Measurements from ENCODE around the gene GOT1.
A peak's percentile ranks its signal among the peaks of the same experiment; 100 is the strongest.

GOT1 gene

DNA sequence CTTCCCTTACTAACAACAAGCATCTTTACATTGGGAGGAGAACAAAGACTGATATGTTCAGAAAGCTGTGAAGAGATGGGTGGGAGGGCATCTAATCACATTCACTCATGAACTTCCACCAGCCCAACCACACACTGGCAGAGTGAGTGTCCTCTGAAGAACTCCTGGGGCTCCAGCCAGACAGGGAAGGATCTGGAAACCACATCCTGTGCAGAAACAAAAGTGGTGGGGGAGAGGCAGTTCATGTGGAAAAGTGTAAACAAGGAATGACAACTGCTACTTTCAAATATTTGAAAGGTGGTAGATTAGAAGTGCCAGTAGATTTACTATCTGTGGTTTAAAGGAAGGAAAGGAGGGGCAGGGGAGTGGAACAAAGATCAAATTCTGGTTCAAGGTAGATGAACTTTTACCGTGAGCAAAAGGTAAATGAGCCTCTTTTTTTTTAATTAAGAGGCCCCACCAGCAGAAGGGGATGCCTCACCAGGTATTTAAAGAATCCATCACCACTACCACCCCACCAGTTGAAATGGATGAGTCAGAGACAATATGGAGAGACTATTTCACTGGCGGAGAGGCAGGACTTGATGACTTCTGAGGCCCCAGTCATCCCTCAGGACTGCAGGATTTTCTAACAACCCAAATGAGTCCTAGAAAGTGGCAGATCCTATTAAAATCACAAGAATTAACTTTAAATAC is 34.5 kb downstream of the GOT1 start:
- DNase-seq (ENCODE audit: low spot score): peak; percentile 87

DNA sequence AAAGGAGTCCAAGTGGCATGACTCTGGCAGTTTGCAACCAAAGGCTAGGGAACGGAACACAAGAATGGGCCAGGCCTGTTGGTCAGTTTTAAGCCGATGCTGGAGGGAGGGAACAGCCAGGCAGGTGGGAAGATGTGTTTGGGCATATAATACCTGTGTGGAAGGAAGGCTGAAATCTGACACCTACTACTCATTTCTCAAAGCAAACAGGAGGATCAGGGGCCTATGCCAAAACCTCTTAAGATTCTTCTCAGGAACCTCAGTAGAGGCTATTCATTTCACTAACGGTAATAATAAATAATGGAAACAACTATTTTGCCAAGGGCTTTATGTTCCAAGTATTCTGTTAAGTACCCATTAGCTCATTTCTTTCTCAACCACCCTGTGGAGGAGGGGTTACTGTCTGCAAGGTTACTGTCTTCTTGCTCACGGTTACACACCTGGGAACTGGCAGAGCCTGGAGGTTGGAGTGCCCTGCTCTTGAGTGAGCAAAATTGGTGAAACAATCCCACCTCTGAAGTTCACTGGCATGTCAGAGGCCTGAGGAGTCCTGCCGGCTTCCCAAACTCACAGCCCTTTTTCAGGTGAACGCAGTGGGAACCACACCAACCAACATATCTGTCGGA is 35.5 kb downstream of the GOT1 start:
- DNase-seq (ENCODE audit: low spot score): no peak

DNA sequence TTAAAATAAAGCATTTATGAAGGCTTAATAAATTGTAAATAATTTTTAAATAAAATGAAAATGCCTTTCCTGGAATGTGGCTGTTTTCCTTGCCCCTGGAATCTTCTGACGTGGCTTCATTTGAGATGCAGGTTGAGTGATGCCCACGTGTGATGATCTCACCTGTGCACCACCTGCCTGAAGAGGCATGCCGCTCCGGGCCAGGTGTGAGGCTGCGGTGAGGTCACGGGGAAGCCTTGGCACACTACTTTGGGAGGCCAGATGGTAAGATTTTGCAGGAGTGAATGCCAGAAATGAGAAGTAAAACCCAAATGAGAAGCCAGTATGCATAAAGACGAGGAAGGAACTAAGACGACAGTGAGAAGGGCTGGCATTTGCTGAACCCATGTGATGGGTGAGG is 36.2 kb downstream of the GOT1 start:
- no peak for DNase-seq (ENCODE audit: low spot score)

DNA sequence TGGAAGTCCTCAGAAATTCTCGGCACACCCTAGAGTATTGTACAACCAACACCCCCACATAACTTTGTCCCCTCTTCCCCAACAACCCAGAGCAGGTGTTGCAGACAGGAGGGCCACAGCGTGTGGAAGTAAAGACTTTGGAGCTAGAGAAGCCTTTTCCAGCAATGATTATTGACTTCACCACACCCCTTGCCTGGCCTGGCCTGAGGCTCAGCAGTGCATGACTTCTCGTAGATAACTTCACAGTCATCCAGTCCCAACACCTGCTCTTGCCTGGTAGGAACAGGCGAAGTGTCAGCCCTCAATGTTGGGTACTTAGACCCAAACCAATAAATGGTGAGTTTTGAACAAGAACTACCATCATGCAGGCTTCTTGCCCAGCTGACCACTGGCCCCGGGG is 36.7 kb downstream of the GOT1 start:
- DNase-seq (ENCODE audit: low spot score): no peak

DNA sequence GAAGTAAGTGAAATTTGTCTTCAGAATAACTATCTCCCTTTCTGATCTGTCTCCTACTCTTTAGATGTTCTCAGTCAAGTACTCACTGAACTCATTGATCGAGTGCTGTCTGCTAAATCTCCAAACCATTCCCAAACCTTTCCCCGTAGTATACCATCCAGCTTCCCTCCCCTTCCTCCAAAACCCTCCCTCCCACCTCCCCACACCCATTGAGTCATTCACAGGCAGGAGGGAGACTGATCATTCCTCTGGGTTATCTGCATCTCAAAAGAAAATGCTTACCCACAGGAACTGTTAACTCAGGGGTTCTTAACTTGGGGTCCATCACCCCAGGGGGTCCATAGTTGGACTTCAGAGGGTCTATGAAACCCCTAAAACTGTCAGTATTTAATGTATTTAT is 37.4 kb downstream of the GOT1 start:
- no peak for DNase-seq (ENCODE audit: low spot score)

DNA sequence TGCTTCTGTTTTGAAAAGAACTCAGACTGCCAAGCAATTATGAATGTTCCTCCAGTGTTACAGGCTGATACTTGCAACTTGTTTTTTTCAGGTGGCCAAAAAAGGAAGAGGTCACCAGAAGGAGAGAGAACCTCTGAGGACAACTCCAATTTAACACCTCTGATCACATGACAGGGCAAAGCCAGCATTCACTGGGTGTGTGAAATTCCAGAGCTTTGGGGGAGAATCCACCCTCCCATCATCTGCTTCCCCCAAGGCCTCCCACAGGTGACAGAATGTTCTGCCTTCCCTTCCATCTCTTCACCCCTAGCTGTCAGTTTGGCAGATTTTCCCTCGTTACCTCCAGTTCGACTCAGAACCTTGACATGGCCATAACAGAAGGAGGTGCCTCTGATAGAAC is 39.1 kb downstream of the GOT1 start:
- no peak for DNase-seq (ENCODE audit: low spot score)

DNA sequence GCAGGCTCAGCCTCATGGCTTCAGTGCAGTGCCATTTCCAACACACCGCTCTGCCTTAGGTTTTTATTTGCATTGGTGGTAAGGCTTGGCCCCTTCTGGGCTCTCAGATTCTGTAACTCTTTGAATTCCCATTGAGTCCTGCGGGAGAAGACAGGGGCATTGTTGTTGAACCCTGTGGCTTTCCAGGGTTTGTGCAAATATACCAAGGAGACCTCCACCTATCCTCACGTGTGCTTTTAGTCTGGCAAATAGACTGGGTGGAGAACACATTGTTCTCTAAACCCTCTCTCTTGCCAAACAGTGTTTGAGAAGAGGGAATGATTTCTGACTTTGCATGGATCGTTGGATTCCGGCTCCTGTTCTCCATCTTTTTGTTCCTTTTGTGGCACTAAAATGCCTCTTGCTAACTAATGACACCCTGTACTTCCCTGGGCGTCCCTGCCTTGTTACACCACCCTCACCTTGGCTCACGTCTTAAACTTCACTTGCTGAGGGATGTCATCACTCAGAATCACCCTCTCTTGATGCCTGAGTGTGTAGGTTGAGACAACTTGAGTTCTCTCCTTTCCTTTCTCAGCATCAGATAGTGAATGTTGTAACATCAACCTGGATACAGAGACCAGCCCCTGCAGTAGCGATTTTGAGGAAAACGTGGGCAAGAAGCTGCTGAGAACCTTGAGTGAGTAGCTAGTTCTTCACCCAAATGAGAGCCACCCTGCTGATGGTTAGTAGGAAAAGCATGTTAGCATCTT is 40.5 kb downstream of the GOT1 start:
- DNase-seq (ENCODE audit: low spot score): no peak

DNA sequence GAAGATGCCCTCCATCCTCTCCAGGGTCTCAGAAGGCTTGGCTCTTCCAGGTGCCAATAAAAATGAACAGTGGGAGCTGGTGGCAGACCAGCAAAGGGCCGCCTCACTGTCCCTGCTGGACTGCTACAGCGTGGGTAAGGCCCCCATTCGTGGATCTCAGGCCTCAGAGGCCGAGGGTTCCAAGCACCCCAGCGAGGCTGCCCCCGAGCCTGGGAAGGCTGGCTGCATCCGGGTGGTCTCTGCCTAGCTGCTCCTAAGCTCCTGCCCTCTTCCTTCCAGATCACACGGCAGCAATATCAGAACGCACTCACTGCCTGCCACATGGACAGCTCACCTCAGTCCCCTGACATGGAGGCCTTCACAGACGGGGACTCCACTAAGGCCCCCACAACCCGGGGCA is 42.9 kb downstream of the GOT1 start:
- no peak for DNase-seq (ENCODE audit: low spot score)

DNA sequence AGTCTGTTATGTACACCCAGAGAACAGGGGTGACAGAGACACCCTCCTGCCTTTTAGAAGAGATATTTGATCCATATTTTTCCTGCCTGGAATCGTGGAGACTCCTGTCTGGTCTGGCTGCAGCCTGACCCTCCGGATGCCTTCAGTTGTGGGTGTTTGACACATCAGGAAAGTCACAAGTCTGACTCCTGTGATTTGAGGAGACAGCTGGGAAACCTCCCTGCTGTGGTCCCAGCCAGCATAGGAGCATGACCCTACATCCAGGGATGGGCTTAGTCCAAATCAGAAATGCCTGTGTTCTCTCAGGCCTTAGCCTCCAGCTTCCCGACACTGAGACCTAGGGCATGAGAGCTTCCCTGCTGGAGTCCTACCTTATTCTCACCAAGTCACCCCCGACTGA is 43.4 kb downstream of the GOT1 start:
- no peak for DNase-seq (ENCODE audit: low spot score)

DNA sequence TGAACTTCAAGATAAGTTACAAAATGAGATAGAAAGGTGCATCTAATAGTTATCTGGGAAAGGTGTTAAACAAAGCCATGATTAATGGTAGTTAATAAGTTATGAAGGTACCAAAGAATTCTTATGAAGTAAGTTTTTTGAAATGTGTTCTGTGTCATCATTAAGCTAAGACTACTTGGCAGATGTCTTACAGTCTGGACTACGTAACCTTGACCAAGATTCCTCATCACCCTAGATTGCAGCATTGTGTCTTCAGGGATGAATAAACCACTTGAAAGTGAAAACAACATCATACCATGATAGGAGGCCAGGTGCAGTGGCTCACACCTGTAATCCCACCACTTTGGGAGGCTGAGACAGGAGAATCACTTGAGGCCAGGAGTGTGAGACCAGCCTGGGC is 48.2 kb downstream of the GOT1 start:
- no peak for DNase-seq (ENCODE audit: low spot score)

DNA sequence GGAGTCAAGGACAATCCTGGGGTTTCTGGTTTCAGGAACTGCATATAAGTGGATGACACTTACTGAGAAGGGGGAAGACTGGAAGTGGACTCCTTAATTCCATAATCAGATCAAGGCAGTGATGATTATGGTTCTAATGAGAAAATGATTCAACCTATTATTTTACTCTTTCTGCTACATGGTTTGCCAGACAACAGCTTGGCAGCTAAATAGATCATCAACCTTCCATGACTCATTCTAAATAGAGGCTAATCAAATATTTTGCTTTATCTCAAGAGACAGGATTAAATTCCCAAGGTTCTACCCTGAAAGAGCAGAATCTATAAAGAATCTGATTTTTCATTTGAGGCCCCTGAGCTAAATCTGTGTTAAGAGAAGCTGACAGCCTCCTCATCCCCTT is 55.0 kb downstream of the GOT1 start:
- no peak for DNase-seq (ENCODE audit: low spot score)

DNA sequence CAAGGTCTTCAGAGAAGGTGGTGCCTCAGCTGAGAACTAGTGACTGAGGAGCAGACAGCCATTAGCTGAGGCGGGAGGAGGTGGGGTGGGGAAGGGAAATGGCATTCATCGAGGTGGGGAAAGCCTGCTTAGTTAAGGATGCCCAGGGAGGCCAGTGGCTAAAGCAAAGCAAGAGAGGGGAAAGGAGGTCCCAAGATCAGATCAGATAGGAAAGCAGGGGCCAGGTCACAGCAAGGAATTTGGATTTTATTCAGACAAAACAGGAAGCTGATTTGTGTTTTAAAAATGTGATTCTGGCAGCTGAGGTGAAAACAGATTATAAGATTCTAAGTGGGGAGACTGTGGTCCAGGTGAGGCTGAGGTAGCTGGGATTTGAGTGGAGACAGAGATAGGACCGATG is 55.5 kb downstream of the GOT1 start:
- DNase-seq (ENCODE audit: low spot score): no peak

DNA sequence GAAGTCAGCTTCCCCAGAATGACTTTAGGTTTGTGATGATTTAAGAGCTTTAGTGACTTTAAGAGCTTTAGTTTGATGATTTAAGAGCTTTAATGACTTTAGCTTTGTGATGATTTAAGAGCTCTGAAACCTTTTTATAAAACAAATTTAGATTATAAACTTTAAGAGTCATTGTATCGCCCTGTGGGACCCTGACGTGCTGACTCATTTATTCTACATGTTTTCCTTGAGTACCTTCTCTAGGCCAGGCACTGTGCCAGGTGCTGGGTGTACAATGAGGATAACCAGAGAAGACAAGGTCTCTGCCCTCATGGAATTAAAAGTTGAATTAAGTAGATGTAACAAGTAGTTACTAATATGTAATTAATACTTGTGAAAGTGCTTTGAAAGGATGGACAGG is 55.9 kb downstream of the GOT1 start:
- DNase-seq (ENCODE audit: low spot score): no peak

DNA sequence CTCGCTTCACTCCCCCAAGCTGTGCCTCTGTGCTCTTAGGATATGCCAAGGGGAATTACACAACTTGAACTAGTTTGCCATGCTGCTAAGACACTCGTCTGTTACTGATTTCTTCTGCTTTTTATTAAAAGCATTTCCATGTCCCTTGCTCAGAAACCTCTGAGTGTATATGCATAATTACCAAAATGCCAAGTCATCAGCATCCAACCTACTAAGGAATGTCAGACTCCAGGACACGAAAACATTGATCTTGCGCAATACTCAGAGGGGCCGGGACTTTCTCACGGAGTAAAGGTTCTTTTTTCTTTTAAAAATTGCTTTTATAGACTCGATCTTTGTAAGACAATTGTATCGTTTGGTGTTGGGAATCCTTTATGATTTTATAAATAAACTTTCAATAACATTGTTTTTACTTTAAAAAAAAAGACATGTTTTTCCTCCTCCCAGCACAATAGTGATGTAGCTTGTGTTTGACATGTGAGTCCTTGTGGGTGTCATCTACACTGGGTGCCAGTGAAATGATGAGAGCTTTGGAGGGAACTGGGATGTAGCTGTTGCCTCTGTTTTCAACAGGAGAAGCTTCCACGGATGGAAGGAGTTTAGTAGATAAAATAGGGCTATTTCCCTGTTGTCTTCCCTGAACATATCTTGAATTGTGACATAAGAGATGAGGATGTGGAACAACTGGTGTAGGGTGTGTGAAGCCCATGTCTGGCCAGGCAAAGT is 57.7 kb downstream of the GOT1 start:
- DNase-seq (ENCODE audit: low spot score): peak; percentile 58

DNA sequence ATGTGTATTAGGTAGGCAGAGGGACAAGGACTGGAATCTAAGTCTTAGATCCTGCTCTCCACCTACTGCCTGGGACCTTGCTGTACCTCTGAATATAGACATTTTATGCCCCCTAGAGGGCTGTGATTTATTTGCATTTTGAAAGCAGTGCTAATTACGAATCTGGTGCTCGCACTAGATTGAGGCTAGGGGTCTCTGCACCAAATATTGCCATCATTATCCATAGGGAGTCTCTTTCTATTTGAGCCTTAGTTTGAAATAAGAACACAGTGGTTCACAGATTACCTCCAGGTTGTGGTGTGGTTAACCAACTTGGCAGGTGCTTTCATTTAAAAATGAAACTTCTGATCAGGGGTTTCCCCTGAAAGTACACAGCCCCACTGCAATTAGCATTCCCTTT is 59.4 kb downstream of the GOT1 start:
- DNase-seq (ENCODE audit: low spot score): peak; percentile 36

DNA sequence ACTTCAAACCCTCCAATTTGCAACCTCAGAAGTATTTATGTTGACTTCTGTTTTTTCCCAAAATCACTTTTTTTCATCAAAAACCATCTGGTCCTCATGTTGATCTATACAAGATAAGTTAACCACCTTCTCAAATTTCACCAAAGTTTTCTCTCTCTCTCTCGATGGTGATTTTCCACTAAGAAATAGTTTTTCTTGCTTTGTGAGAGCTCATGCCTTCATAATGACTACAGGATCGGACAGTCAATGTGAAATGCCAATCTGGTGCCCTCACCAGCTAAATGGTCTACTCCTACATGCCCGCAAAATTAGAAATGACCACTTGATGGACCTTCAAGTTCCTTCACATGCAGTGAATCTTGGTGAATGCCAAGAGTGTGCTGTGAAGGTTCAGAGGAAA is 60.9 kb downstream of the GOT1 start:
- peak; percentile 37 for DNase-seq (ENCODE audit: low spot score)

DNA sequence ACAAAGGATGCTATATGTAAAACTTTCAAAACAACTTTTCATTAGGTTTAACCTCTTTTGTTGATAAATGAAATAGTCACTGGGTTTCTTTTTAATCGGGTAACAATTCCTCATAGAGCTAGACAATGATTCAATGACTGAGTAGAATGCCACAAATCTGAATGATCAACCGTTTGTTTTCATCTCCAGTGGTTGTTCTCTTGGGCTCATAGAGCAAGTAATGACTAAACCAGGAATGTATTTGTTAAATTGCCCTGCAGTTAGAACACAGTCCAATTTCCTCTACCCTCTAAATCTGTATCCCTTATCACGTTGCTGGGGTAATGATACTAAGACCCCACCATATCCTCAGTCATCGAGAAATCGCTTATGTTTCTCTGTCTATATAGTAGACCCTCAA is 61.3 kb downstream of the GOT1 start:
- peak; percentile 23 for DNase-seq (ENCODE audit: low spot score)

DNA sequence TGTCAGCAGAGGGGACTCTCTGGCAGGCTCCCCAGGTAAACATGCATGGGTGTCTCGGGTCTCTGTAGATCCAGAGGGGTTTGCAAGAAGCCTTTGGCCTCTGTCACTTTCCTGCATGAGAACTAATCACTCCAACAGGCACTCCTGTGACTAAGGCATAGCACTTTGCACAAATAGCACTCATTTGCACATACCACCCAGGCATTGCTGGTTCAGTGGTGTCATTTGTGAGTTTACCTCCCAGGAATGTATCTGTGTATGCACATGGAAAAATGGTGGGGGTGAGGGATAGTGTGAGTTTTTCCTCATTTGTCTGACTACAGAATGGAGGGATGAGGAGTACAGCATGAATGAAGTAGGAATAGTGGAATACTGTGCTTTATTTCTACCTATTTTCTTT is 61.8 kb downstream of the GOT1 start:
- DNase-seq (ENCODE audit: low spot score): peak; percentile 21

DNA sequence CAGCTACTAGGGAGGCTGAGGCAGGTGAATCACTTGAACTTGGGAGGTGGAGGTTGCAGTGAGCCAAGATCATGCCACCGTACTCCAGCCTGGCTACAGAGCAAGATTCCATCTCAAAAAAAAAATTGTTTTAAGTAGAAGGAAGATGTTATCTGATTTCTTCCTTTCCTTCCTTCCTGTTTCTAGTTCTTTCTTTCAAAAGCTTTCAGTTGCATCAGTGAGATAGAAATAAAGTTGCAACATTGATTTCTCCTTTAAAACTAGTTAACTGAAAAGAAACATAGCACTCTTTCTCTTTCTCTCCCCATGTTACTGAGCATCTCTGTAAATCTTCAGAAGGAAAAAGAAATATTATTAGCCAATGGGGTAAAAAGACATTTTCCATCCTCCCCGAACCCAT is 63.8 kb downstream of the GOT1 start:
- DNase-seq (ENCODE audit: low spot score): no peak

DNA sequence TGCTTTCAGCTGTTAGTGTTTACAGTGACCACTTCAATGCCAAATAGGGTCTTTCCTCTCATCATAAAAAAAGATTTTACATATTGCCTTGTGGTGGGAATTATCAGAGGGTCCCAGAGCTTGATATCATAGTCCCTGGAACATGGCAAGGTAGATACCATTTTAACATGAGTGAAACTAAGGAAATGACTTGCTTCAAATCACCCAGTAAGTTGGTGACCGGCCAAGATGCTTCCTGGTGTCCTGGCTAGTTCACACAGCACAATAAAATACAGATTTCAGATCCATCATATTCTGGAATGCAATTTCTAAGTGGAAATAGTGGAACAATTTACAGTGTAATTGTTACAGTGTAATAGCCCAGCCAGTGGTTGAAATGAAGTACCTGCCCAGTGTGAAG is 64.7 kb downstream of the GOT1 start:
- DNase-seq (ENCODE audit: low spot score): peak; percentile 27

DNA sequence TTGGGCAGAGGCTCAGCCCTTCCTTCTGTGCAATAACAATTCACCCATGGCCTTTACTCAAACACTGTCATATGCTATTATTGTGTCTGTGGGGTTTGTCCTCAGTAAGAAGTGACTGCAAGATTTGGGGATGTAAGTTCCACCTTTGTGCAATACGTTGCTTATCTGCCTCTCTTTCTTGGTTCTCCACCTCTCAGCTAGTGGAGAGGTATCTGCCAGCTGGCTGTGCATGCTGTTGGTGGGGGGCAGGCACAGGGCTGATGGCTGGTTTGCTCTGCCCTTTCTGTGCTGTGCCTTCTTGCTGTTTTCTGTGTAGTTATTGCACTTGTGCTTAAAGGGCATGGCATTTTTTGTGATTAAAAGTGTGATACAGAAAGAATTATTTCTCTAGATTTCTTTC is 65.1 kb downstream of the GOT1 start:
- no peak for DNase-seq (ENCODE audit: low spot score)

DNA sequence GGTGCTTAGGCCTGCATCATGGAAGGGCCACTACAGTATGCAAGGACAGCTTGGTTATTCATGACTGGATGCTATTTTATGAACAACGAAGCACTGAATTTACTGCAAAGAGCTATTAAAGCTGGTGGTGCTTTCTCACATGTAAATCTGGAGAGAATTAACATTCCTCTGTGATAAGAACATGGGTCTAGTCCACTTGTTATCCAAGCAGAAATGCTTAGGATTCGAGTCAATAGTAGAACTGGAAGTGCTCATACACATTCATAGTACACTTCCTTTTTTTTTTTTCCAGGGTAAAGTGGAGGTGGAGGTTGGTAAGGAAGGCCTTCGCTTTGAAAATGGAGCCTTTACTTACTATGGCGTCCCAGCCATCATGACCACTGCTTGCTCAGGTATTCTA is 66.3 kb downstream of the GOT1 start:
- peak; percentile 77 for DNase-seq (ENCODE audit: low spot score)

DNA sequence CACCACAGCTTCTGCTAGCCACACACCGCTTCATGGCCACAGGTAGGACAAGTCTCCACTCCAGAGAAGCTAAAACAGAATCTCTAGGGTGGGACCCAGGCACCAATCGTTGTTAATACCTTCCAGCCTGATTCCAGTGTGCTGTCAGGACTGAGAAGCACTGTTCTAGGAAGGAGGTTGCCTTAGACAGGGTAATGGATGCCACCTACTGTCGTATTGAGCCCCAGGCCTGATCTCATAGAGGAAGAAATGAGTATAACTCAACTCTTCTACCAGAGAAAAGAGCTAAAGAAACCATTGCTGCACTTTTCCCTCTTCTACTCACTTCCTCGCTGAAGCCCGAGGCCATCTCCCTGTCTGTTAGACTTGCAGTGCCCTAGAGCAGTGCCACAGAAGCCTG is 69.5 kb downstream of the GOT1 start:
- no peak for DNase-seq (ENCODE audit: low spot score)
